Stimulated activated CD4-positive, alpha-beta T cell treated with anti-CD3 and anti-CD28 coated beads, Interleukin-1b, Interleukin-23, amount 100 ng/mL, for 4 hours (primary cell): ENCODE results near the gene SEM1.
"Not testable (repeated sequence)": the region's sequence is repeated elsewhere in the genome, so short reads cannot be mapped to it uniquely, and the experiment has no call there.

Experiments used
- DNase-seq, 2 donors: peaks; one replicate each; pipeline ENCODE4 v3.0.0-alpha.2; 2020; ENCODE audit warnings: low read depth in 2 of 2

The SEM1 gene

GRCh38 chr7:96701258-96701657 is 8.4 kb downstream of the SEM1 start:
- no peak for DNase-seq

- DNase-seq, result no peak
These were observed 9.1 kb downstream of the SEM1 start for GRCh38 chr7:96700516-96700915.

GRCh38 chr7:96699219-96699871 is 10.3 kb downstream of the SEM1 start:
- no peak for DNase-seq

- DNase-seq, result not testable (repeated sequence)
These were observed 11.2 kb downstream of the SEM1 start for GRCh38 chr7:96698449-96698848.

- no peak for DNase-seq
These were observed 11.8 kb downstream of the SEM1 start for GRCh38 chr7:96697822-96698221.

- DNase-seq, result no peak
These were observed 14.1 kb downstream of the SEM1 start for GRCh38 chr7:96695581-96695980.

- no peak for DNase-seq
These were observed 15.6 kb downstream of the SEM1 start for GRCh38 chr7:96694082-96694481.

- DNase-seq, result no peak
These were observed 17.9 kb downstream of the SEM1 start for GRCh38 chr7:96691702-96692101.

GRCh38 chr7:96689414-96689813 is 20.2 kb downstream of the SEM1 start:
- no peak for DNase-seq

- no peak for DNase-seq
These were observed 23.3 kb downstream of the SEM1 start for GRCh38 chr7:96686305-96686704.

GRCh38 chr7:96685755-96686154 is 23.9 kb downstream of the SEM1 start:
- no peak for DNase-seq

- DNase-seq, result no peak
These were observed 24.3 kb downstream of the SEM1 start for GRCh38 chr7:96685353-96685752.

- no peak for DNase-seq
These were observed 29.8 kb downstream of the SEM1 start for GRCh38 chr7:96679886-96680285.

- no peak for DNase-seq
These were observed 32.7 kb downstream of the SEM1 start for GRCh38 chr7:96676919-96677318.

GRCh38 chr7:96675548-96675947 is 34.1 kb downstream of the SEM1 start:
- DNase-seq, result no peak

- DNase-seq, result no peak
These were observed 35.1 kb downstream of the SEM1 start for GRCh38 chr7:96674565-96674964.

GRCh38 chr7:96671854-96672253 is 37.8 kb downstream of the SEM1 start:
- DNase-seq, result no peak

GRCh38 chr7:96670338-96671289 is 39.0 kb downstream of the SEM1 start:
- DNase-seq, result no peak

- no peak for DNase-seq
These were observed 39.8 kb downstream of the SEM1 start for GRCh38 chr7:96669812-96670211.

- no peak for DNase-seq
These were observed 42.6 kb downstream of the SEM1 start for GRCh38 chr7:96667026-96667425.

- DNase-seq, result no peak
These were observed 44.0 kb downstream of the SEM1 start for GRCh38 chr7:96665689-96666088.

- no peak for DNase-seq
These were observed 44.9 kb downstream of the SEM1 start for GRCh38 chr7:96664793-96665192.

- DNase-seq, result no peak
These were observed 45.7 kb downstream of the SEM1 start for GRCh38 chr7:96663871-96664445.
